ENCODE measurements around the gene ADH4. TPM values are rescaled to one million over a fixed set of nuclear protein-coding genes. Genes with fewer than 3 reads are reported as not detected.
"Not testable (repeated sequence)": the region's sequence is repeated elsewhere in the genome, so short reads cannot be mapped to it uniquely, and the experiment has no call there.

ADH4 gene
- 1 to 10 TPM in 1 of 4 donors, under 1 TPM in 3; 0.57 to 8.0 (median 0.75) TPM for total RNA-seq

GRCh38 chr4:99144070-99144469 is at the start of gene ADH4:
TSS of gene ADH4 (minus strand) at chr4:99144297. CDS start at chr4:99144222, 75 bp downstream.
- Histone ChIP-seq H3K36me3 (no peaks in the 10 kb centered on the region), H3K9me3 (no peaks in the 10 kb centered on the region), H3K4me3 (no peak within 1 kb of the TSS), H3K4me1 (peaks cover 0 to 8% (median 0%) of the 10 kb centered on the region in 4 donors), H3K27me3 (no peaks in the 10 kb centered on the region), H3K27ac (replicated peaks in 1 of 4) (peak within 1 kb of the TSS in 2 of 4 donors; percentile 0 to 24)
- no peak for DNase-seq (ENCODE audit: extremely low spot score)
- 51% methylated on average over 2 of the region's 2 CpGs for WGBS
- intact Hi-C loops (cut with DNase I): no loop called here
- no peak for TF ChIP-seq EP300 (IDR thresholded peaks at IDR 0.05)
- no peak for TF ChIP-seq POLR2AphosphoS5 (IDR thresholded peaks at IDR 0.05)
- no peak for TF ChIP-seq POLR2A (IDR thresholded peaks at IDR 0.05; ENCODE audit: low read depth)

GRCh38 chr4:99190336-99190735 is 46.2 kb upstream of the ADH4 start:
- WGBS: 82% methylated on average over 5 of the region's 5 CpGs
- no peaks in the 10 kb centered on the region for H3K9me3 ChIP-seq
- TF ChIP-seq EP300 (IDR thresholded peaks at IDR 0.05) (no peak), CTCF (IDR thresholded peaks at IDR 0.05) (no peak), POLR2A (IDR thresholded peaks at IDR 0.05; ENCODE audit: low read depth) (no peak)
- H3K27me3 ChIP-seq: no peaks in the 10 kb centered on the region
- H3K36me3 ChIP-seq: no peaks in the 10 kb centered on the region
- peaks cover 0 to 11% (median 0%) of the 10 kb centered on the region in 4 donors for H3K4me1 ChIP-seq
- DNase-seq (ENCODE audit: extremely low spot score): no peak
- H3K27ac ChIP-seq (replicated peaks in 1 of 4): no peak overlapping the region
- intact Hi-C loops (cut with DNase I): no loop called here
- H3K4me3 ChIP-seq: no peak overlapping the region

- 88% methylated on average over 3 of the region's 3 CpGs for WGBS
- H3K36me3 ChIP-seq; H3K4me3 ChIP-seq; H3K9me3 ChIP-seq; DNase-seq (ENCODE audit: extremely low spot score); H3K27me3 ChIP-seq; H3K27ac ChIP-seq (replicated peaks in 1 of 4); intact Hi-C loops (cut with DNase I): not testable (repeated sequence)
- peaks cover 0 to 11% (median 0%) of the 10 kb centered on the region in 4 donors for H3K4me1 ChIP-seq
Observed at GRCh38 chr4:99189900-99190299, 45.8 kb upstream of the ADH4 start.

GRCh38 chr4:99186029-99186428 is 41.9 kb upstream of the ADH4 start:
- TF ChIP-seq POLR2AphosphoS5 (IDR thresholded peaks at IDR 0.05) (no peak), EP300 (IDR thresholded peaks at IDR 0.05) (no peak), CTCF (IDR thresholded peaks at IDR 0.05) (no peak), POLR2A (IDR thresholded peaks at IDR 0.05; ENCODE audit: low read depth) (no peak)
- H3K4me3 ChIP-seq: no peak overlapping the region
- H3K36me3 ChIP-seq: no peaks in the 10 kb centered on the region
- no peaks in the 10 kb centered on the region for H3K27me3 ChIP-seq
- no peaks in the 10 kb centered on the region for H3K9me3 ChIP-seq
- 100% methylated on average over 1 of the region's 1 CpG for WGBS
- DNase-seq (ENCODE audit: extremely low spot score): no peak
- H3K4me1 ChIP-seq: peaks cover 0 to 11% (median 3%) of the 10 kb centered on the region in 4 donors
- H3K27ac ChIP-seq (replicated peaks in 1 of 4): no peak overlapping the region
- intact Hi-C loops (cut with DNase I): no loop called here

- Histone ChIP-seq H3K27ac (replicated peaks in 1 of 4) (no peak overlapping the region), H3K36me3 (no peaks in the 10 kb centered on the region), H3K4me3 (no peak overlapping the region), H3K27me3 (no peaks in the 10 kb centered on the region), H3K9me3 (no peaks in the 10 kb centered on the region), H3K4me1 (peaks cover 0 to 13% (median 7%) of the 10 kb centered on the region in 4 donors)
- DNase-seq (ENCODE audit: extremely low spot score): no peak
- TF ChIP-seq EP300 (IDR thresholded peaks at IDR 0.05) (no peak), POLR2AphosphoS5 (IDR thresholded peaks at IDR 0.05) (no peak), POLR2A (IDR thresholded peaks at IDR 0.05; ENCODE audit: low read depth) (no peak), CTCF (IDR thresholded peaks at IDR 0.05) (no peak)
- 89% methylated on average over 2 of the region's 2 CpGs for WGBS
- intact Hi-C loops (cut with DNase I): no loop called here
Observed at GRCh38 chr4:99185581-99185980, 41.5 kb upstream of the ADH4 start.

All from esophagus muscularis mucosa (tissue), 4 donors.